A549 (cell line): ENCODE data around the gene PLCB1.

Source experiments
- EHMT2 ChIP-seq: fragments of 200-600 bp; sonication (generic); IDR thresholded peaks from 2 replicates; pipeline ENCODE4 v1.6.1; 2016; ENCODE audit warnings: antibody characterized with exemption, low read depth, mild to moderate bottlenecking, moderate library complexity
- KDM5A ChIP-seq: fragments of 200-600 bp; sonication (generic); IDR thresholded peaks from 2 replicates; pipeline ENCODE4 v1.6.1; 2016; ENCODE audit warnings: antibody characterized with exemption, mild to moderate bottlenecking
- MAX ChIP-seq: IDR thresholded peaks from 2 replicates; pipeline ENCODE4 v1.6.1; 2012
- POLR2A ChIP-seq: IDR thresholded peaks from 2 replicates; pipeline ENCODE4 v1.6.1; 2012; ENCODE audit warnings: mild to moderate bottlenecking, low read length
- TP53 ChIP-seq: fragments of 250-450 bp; sonication (Bioruptor Pico); IDR thresholded peaks from 2 replicates; pipeline ENCODE4 v1.5.0; 2021; ENCODE audit warnings: mild to moderate bottlenecking, moderate library complexity
- ZFP36 ChIP-seq: fragments of 450-650 bp; IDR thresholded peaks from 2 replicates; pipeline ENCODE4 v1.6.1; 2014; ENCODE audit warnings: borderline replicate concordance; ENCODE audit not compliant: partially characterized antibody
- ZNF302 ChIP-seq: fragments of 250-450 bp; sonication (Bioruptor Pico); IDR thresholded peaks from 2 replicates; pipeline ENCODE4 v1.9.0; 2021; ENCODE audit warnings: inconsistent platforms, mild to moderate bottlenecking, moderate library complexity
- TF ChIP-seq, protein P1 (sequence below): fragments of >200 bp; sonication (Bioruptor Twin); formaldehyde crosslinking; IDR thresholded peaks from 3 replicates; pipeline ENCODE4 v1.5.1; 2016

DNA sequence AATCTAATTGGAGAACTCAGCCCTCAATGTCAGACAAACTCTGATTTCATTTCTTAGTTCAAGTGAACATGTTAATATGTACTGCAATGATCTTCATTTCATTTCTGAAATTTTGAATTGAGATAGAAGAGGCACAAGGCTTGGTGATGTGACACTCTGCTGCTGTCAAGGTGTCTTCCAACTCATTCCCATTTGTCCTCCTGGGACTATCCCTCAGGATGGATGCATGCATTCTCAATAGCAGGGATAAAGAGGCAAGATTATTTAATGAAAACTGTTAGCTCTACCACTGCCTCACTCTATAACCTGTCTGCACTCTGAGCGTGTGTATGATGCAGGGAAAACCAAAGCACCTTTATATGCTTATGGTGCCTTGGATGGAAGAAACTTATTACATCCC lies 78.7 kb downstream of the PLCB1 start:
- no peak for TF ChIP-seq MAX
- TF ChIP-seq, protein P1, sequence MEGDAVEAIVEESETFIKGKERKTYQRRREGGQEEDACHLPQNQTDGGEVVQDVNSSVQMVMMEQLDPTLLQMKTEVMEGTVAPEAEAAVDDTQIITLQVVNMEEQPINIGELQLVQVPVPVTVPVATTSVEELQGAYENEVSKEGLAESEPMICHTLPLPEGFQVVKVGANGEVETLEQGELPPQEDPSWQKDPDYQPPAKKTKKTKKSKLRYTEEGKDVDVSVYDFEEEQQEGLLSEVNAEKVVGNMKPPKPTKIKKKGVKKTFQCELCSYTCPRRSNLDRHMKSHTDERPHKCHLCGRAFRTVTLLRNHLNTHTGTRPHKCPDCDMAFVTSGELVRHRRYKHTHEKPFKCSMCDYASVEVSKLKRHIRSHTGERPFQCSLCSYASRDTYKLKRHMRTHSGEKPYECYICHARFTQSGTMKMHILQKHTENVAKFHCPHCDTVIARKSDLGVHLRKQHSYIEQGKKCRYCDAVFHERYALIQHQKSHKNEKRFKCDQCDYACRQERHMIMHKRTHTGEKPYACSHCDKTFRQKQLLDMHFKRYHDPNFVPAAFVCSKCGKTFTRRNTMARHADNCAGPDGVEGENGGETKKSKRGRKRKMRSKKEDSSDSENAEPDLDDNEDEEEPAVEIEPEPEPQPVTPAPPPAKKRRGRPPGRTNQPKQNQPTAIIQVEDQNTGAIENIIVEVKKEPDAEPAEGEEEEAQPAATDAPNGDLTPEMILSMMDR: no peak
- TF ChIP-seq ZFP36: no peak
- no peak for TF ChIP-seq KDM5A
- TF ChIP-seq ZNF302 (CRISPR knock-in tag): no peak
- TF ChIP-seq TP53 (CRISPR knock-in tag): no peak
- no peak for TF ChIP-seq EHMT2
- no peak for TF ChIP-seq POLR2A
